Osteoblast (primary cell): ENCODE results near the gene BORCS5. TPM values are rescaled to one million over a fixed set of nuclear protein-coding genes. Genes with fewer than 3 reads are reported as not detected.
A peak's percentile ranks its signal among the peaks of the same experiment; 100 is the strongest.

Source experiments
- DNase-seq: peaks from one replicate; pipeline ENCODE4 v3.0.0; 2011; ENCODE audit warnings: low spot score, mixed read lengths; ENCODE audit not compliant: insufficient read length; ENCODE audit errors: missing footprints
- H2AFZ ChIP-seq: 2 replicates; pipeline ENCODE4 v1.6.0; 2011; ENCODE audit warnings: mild to moderate bottlenecking, low read length
- H3K27ac ChIP-seq: 2 replicates; pipeline ENCODE4 v1.5.1; 2011; ENCODE audit warnings: mild to moderate bottlenecking, low read depth, low read length, moderate library complexity
- H3K27me3 ChIP-seq: 2 replicates; pipeline ENCODE4 v1.6.0; 2012; ENCODE audit warnings: mild to moderate bottlenecking, control low read depth, inconsistent platforms, low read length, moderate library complexity; ENCODE audit not compliant: insufficient read depth
- H3K36me3 ChIP-seq: 2 replicates; pipeline ENCODE4 v1.5.1; 2011; ENCODE audit warnings: mild to moderate bottlenecking, low read length, control low read depth, moderate library complexity; ENCODE audit not compliant: insufficient read depth
- H3K4me1 ChIP-seq: 2 replicates; pipeline ENCODE4 v1.5.1; 2011; ENCODE audit warnings: mild to moderate bottlenecking, low read length, control low read depth, moderate library complexity; ENCODE audit not compliant: insufficient read depth
- H3K4me2 ChIP-seq: 2 replicates; pipeline ENCODE4 v1.6.0; 2011; ENCODE audit warnings: mild to moderate bottlenecking, low read length; ENCODE audit not compliant: insufficient read depth
- H3K4me3 ChIP-seq: fragments of 200-600 bp; sonication (generic); 3 replicates; pipeline ENCODE4 v1.5.1; 2012; ENCODE audit warnings: mild to moderate bottlenecking, low read length, inconsistent platforms; ENCODE audit not compliant: insufficient read depth
- H3K79me2 ChIP-seq: 2 replicates; pipeline ENCODE4 v1.6.0; 2012; ENCODE audit warnings: mild to moderate bottlenecking, low read length, control low read depth, inconsistent platforms; ENCODE audit not compliant: insufficient read depth
- H3K9me3 ChIP-seq: 2 replicates; pipeline ENCODE4 v1.5.1; 2011; ENCODE audit warnings: low read depth, low read length, control low read depth
- H4K20me1 ChIP-seq: 2 replicates; pipeline ENCODE4 v1.6.0; 2012; ENCODE audit warnings: mild to moderate bottlenecking, low read length, control low read depth; ENCODE audit not compliant: insufficient read depth
- total RNA-seq: library from RNA; depleted of rRNA; stranded (reverse); fragments of >200 nt; gene quantifications from 2 replicates; pipeline ENCODE4 v1.2.3, GENCODE V29; 2012
- TF ChIP-seq, protein P1 (sequence below): IDR thresholded peaks from 2 replicates; pipeline ENCODE4 v1.5.1; 2011; ENCODE audit warnings: mild to moderate bottlenecking, low read depth, low read length, moderate library complexity; ENCODE audit errors: extremely low read depth

The BORCS5 gene
- total RNA-seq, 1 donor, result 14.8 TPM

DNA sequence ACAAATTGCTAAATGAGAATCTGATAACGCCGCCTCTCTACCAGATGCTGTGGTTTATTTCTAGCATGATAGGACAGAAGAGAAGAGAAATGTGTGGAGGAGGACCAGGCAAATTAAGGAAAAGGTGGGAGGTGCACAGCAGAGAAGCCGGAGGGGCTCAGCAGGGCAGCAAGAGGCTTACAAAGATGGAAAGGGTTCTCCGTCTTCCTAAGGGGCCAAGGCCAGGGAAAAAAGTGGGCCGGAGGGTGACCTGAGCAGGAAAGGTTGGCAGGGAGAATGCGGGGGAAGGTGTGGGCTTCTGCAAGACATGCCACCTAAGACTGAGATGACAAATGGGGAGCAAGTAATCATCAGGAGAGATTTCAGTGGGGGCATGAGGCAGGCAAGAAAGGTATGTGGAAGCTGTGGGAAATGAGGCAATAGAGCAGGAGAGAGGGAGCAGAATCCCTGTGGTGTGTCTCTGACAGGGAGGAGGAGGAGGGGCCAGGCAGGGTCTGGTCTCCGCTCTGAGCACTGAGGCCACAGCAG, 25.6 kb upstream of the BORCS5 start:
- peaks cover 3% of the 10 kb centered on the region for H3K4me1 ChIP-seq
- no peak overlapping the region for H3K4me3 ChIP-seq
- TF ChIP-seq, protein P1, sequence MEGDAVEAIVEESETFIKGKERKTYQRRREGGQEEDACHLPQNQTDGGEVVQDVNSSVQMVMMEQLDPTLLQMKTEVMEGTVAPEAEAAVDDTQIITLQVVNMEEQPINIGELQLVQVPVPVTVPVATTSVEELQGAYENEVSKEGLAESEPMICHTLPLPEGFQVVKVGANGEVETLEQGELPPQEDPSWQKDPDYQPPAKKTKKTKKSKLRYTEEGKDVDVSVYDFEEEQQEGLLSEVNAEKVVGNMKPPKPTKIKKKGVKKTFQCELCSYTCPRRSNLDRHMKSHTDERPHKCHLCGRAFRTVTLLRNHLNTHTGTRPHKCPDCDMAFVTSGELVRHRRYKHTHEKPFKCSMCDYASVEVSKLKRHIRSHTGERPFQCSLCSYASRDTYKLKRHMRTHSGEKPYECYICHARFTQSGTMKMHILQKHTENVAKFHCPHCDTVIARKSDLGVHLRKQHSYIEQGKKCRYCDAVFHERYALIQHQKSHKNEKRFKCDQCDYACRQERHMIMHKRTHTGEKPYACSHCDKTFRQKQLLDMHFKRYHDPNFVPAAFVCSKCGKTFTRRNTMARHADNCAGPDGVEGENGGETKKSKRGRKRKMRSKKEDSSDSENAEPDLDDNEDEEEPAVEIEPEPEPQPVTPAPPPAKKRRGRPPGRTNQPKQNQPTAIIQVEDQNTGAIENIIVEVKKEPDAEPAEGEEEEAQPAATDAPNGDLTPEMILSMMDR, result no peak
- DNase-seq, result no peak
- no peak overlapping the region for H3K4me2 ChIP-seq
- H3K9me3 ChIP-seq, result no peaks in the 10 kb centered on the region
- H4K20me1 ChIP-seq, result no peaks in the 10 kb centered on the region
- no peaks in the 10 kb centered on the region for H3K27me3 ChIP-seq
- H3K36me3 ChIP-seq, result no peaks in the 10 kb centered on the region
- no peak overlapping the region for H3K27ac ChIP-seq
- no peak overlapping the region for H2AFZ ChIP-seq
- no peaks in the 10 kb centered on the region for H3K79me2 ChIP-seq

GRCh38 chr12:12331896-12332295, 25.0 kb upstream of the BORCS5 start:
- no peaks in the 10 kb centered on the region for H3K9me3 ChIP-seq
- H3K27me3 ChIP-seq, result no peaks in the 10 kb centered on the region
- TF ChIP-seq, protein P1, result no peak
- H3K4me2 ChIP-seq, result no peak overlapping the region
- no peak overlapping the region for H3K27ac ChIP-seq
- no peak for DNase-seq
- H4K20me1 ChIP-seq, result no peaks in the 10 kb centered on the region
- H2AFZ ChIP-seq, result no peak overlapping the region
- no peak overlapping the region for H3K4me3 ChIP-seq
- no peaks in the 10 kb centered on the region for H3K36me3 ChIP-seq
- H3K79me2 ChIP-seq, result no peaks in the 10 kb centered on the region
- peaks cover 3% of the 10 kb centered on the region for H3K4me1 ChIP-seq

DNA sequence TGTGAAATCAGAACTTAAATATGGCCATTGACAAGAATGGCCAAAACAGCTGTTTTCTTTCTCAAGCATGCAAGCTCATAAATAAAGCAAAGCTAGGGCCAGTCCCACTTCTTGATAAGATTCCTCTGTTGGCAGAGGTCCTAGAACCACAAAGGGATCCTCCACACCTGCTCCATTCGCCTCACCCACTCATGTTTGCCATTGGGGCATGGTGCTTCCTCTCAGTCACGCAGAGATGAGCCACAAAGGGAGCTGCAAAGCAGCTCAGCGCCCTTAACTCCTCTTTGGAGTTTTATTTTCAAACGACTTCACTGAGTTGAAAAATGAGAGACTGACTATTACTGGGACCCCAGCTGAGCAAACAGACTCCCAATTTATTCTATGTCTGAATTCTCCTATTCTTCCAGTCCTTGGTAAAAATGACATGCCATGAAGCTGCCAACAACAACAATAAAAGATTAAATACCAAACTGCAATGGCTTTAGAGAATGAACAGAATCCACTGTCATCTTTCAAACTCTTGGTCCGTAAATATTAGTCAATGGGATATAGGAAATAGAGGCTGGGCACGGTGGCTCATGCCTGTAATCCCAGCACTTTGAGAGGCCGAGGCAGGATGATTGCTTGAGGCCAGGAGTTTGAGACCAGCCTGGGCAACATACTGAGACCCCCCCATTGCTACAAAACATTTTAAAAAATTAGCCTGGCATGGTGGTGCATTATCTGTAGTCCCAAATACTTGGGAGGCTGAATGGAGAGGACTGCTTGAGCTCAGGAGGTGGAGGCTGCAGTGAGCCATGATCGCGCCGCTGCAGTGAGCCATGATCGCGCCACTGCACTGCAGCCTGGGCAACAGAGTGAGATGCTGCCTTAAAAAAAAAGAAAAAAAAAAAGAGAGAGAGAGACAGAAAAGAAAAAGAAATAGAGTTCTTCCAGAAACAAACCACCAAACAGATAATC, 23.2 kb upstream of the BORCS5 start:
- Histone ChIP-seq H3K4me2 (peak overlapping the region; percentile 44), H3K4me1 (peaks cover 8% of the 10 kb centered on the region)
- peak; percentile 80 for DNase-seq

More for the DNA sequence above, 23.2 kb upstream of the BORCS5 start:
- Histone ChIP-seq H4K20me1 (no peaks in the 10 kb centered on the region), H2AFZ (no peak overlapping the region), H3K9me3 (no peaks in the 10 kb centered on the region), H3K4me3 (no peak overlapping the region), H3K27ac (no peak overlapping the region), H3K36me3 (no peaks in the 10 kb centered on the region), H3K27me3 (no peaks in the 10 kb centered on the region), H3K79me2 (no peaks in the 10 kb centered on the region)
- TF ChIP-seq, protein P1, result no peak
